IPS-18a (cell line): ENCODE measurements around the gene MSTO1.
"Not testable (repeated sequence)": the region's sequence is repeated elsewhere in the genome, so short reads cannot be mapped to it uniquely, and the experiment has no call there.

Experiments
- H3K27ac ChIP-seq: one replicate; pipeline ENCODE4 v1.5.1; 2013; ENCODE audit warnings: low read length
- H3K27me3 ChIP-seq: one replicate; pipeline ENCODE4 v1.6.1; 2013; ENCODE audit warnings: mild to moderate bottlenecking, low read length; ENCODE audit not compliant: control insufficient read depth, insufficient read depth
- H3K36me3 ChIP-seq: one replicate; pipeline ENCODE4 v1.6.1; 2013; ENCODE audit warnings: low read depth, low read length; ENCODE audit not compliant: control insufficient read depth
- H3K4me1 ChIP-seq: one replicate; pipeline ENCODE4 v1.6.1; 2013; ENCODE audit warnings: low read depth, low read length; ENCODE audit not compliant: control insufficient read depth
- H3K4me3 ChIP-seq: one replicate; pipeline ENCODE4 v1.5.1; 2013; ENCODE audit warnings: low read length
- H3K9ac ChIP-seq: one replicate; pipeline ENCODE4 v1.6.1; 2013; ENCODE audit warnings: mild to moderate bottlenecking, low read length, moderate library complexity
- H3K9me3 ChIP-seq: one replicate; pipeline ENCODE4 v1.6.1; 2013; ENCODE audit warnings: low read depth, low read length; ENCODE audit not compliant: control insufficient read depth

Gene MSTO1

DNA sequence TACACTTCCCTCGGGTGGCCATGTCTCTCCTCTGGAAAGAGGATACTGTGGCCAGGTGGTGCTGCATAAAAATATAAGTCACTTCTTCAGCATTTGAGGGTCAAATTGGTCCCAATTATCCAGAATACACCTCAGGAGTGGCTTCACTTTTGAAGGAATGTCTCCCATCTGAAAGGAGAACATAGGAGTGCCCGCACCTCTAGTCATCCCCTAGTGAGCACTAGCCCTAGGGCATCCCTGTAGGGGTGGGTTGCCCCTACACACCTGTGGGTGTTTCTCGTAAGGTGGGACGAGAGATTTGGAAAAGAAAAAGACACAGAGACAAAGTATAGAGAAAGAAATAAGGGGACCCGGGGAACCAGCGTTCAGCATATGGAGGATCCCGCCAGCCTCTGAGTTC is 16.4 kb downstream of the MSTO1 start:
- not testable (repeated sequence) for H3K4me3 ChIP-seq, H3K9me3 ChIP-seq, H3K27ac ChIP-seq, H3K9ac ChIP-seq, H3K36me3 ChIP-seq, H3K4me1 ChIP-seq, H3K27me3 ChIP-seq

DNA sequence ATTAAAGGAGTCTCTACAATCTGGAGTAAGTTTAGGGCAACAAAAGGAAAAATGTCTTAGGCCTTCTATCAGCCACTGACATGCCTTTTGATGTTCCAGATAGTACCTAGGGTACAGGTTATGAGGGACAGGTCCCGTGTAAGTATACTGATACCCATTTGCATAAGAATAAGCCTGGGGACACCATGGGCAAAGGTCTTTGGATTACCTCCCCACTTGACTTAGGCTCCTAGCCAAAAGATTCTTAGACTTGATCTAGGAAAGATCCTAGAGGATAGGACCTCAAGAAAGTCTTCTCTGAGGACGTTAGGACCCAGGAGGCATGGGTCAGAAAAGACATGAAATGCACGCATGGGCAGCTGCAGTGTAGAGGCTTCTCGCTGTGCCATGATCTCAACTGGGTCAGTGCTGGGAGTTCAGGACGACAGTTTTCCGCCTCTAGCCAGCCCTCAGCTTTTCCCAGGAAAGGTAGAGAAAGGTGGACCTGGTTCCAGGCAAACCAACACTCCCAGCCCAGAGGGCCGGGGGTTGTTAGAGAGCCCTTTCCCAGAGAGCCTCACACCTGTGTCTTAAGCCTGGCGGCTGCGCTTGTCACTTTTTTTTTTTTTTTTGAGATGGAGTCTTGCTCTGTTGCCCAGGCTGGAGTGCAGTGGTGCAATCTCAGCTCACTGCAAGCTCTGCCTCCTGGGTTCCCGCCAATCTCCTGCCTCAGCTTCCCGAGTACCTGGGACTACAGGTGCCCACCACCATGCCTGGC is 26.6 kb downstream of the MSTO1 start:
- Histone ChIP-seq H3K36me3 (no peaks in the 10 kb centered on the region), H3K27me3 (no peaks in the 10 kb centered on the region), H3K9me3 (no peaks in the 10 kb centered on the region), H3K4me3 (no peak overlapping the region), H3K4me1 (peaks cover 11% of the 10 kb centered on the region), H3K9ac (no peak overlapping the region), H3K27ac (no peak overlapping the region)

GRCh38 chr1:155640367-155640766 is 30.3 kb downstream of the MSTO1 start:
- no peak overlapping the region for H3K4me3 ChIP-seq
- H3K9ac ChIP-seq = no peak overlapping the region
- peaks cover 8% of the 10 kb centered on the region for H3K9me3 ChIP-seq
- H3K27me3 ChIP-seq = no peaks in the 10 kb centered on the region
- no peaks in the 10 kb centered on the region for H3K36me3 ChIP-seq
- H3K4me1 ChIP-seq = peaks cover 11% of the 10 kb centered on the region
- H3K27ac ChIP-seq = no peak overlapping the region

DNA sequence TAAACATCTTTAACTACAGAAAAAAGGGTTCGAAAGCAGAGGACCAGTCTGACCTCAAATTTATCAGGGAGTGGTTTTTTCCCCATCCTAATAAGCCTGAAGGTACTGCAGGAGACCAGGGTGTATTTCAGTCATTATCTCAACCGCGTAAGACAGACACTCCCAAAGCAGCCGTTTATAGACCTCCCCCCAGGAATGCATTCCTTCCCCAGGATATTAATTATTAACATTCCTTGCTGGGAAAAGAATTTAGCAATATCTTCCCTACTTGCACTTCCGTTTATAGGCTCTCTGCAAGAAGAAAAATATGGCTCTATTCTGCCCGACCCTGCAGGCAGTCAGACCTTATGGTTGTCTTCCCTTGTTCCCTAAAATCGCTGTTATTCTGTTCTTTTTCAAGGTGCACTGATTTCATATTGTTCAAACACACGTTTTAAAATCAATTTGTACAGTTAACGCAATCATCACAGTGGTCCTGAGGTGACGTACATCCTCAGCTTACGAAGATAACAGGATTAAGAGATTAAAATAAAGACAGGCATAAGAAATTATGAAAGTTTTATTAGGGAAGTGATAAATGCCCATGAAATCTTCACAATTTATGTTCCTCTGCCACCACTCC is 32.7 kb downstream of the MSTO1 start:
- not testable (repeated sequence) for H3K9me3 ChIP-seq, H3K27me3 ChIP-seq, H3K9ac ChIP-seq, H3K36me3 ChIP-seq, H3K27ac ChIP-seq, H3K4me3 ChIP-seq, H3K4me1 ChIP-seq

GRCh38 chr1:155643230-155643629 is 33.2 kb downstream of the MSTO1 start:
- H3K9me3 ChIP-seq = peaks cover 8% of the 10 kb centered on the region
- no peaks in the 10 kb centered on the region for H3K4me1 ChIP-seq
- no peak overlapping the region for H3K4me3 ChIP-seq
- no peak overlapping the region for H3K27ac ChIP-seq
- H3K9ac ChIP-seq = no peak overlapping the region
- H3K36me3 ChIP-seq = no peaks in the 10 kb centered on the region
- H3K27me3 ChIP-seq = no peaks in the 10 kb centered on the region

- Histone ChIP-seq H3K9ac (no peak overlapping the region), H3K9me3 (peaks cover 8% of the 10 kb centered on the region), H3K4me1 (no peaks in the 10 kb centered on the region), H3K36me3 (no peaks in the 10 kb centered on the region), H3K27me3 (no peaks in the 10 kb centered on the region), H3K27ac (no peak overlapping the region), H3K4me3 (no peak overlapping the region)
Observed at GRCh38 chr1:155645034-155645598, 35.1 kb downstream of the MSTO1 start.

GRCh38 chr1:155645648-155646047 is 35.6 kb downstream of the MSTO1 start:
- no peaks in the 10 kb centered on the region for H3K4me1 ChIP-seq
- no peaks in the 10 kb centered on the region for H3K36me3 ChIP-seq
- H3K27me3 ChIP-seq = no peaks in the 10 kb centered on the region
- no peak overlapping the region for H3K4me3 ChIP-seq
- H3K9ac ChIP-seq = no peak overlapping the region
- peaks cover 8% of the 10 kb centered on the region for H3K9me3 ChIP-seq
- no peak overlapping the region for H3K27ac ChIP-seq

GRCh38 chr1:155646307-155646706 is 36.3 kb downstream of the MSTO1 start:
- H3K27me3 ChIP-seq = no peaks in the 10 kb centered on the region
- no peak overlapping the region for H3K4me3 ChIP-seq
- H3K9me3 ChIP-seq = peaks cover 8% of the 10 kb centered on the region
- no peak overlapping the region for H3K27ac ChIP-seq
- H3K4me1 ChIP-seq = no peaks in the 10 kb centered on the region
- no peaks in the 10 kb centered on the region for H3K36me3 ChIP-seq
- no peak overlapping the region for H3K9ac ChIP-seq

GRCh38 chr1:155648207-155649147 is 38.5 kb downstream of the MSTO1 start:
- H3K36me3 ChIP-seq = no peaks in the 10 kb centered on the region
- H3K4me1 ChIP-seq = no peaks in the 10 kb centered on the region
- H3K27ac ChIP-seq = no peak overlapping the region
- no peaks in the 10 kb centered on the region for H3K27me3 ChIP-seq
- no peak overlapping the region for H3K9ac ChIP-seq
- H3K4me3 ChIP-seq = no peak overlapping the region
- peaks cover 2% of the 10 kb centered on the region for H3K9me3 ChIP-seq

DNA sequence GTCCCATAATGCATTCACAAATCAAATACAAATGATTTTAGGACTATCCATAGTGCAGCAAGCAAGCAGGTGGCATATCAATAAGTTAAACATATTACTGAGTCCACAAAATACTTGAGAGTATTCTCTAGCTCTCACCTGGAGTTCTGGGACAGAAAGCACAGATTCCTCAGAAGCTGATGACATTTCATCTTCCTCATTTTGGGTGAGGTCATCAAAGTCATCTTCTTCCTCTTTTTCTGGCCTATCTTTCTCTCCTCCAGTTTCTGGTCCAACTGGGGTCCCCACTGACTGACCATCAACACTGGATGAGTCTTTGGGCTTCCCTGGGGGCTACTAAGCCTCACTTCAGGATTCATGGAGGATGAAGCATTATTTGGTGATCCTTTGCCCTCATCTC is 39.7 kb downstream of the MSTO1 start:
- no peaks in the 10 kb centered on the region for H3K36me3 ChIP-seq
- H3K4me1 ChIP-seq = no peaks in the 10 kb centered on the region
- no peak overlapping the region for H3K27ac ChIP-seq
- no peak overlapping the region for H3K4me3 ChIP-seq
- no peak overlapping the region for H3K9ac ChIP-seq
- no peaks in the 10 kb centered on the region for H3K27me3 ChIP-seq
- no peaks in the 10 kb centered on the region for H3K9me3 ChIP-seq

DNA sequence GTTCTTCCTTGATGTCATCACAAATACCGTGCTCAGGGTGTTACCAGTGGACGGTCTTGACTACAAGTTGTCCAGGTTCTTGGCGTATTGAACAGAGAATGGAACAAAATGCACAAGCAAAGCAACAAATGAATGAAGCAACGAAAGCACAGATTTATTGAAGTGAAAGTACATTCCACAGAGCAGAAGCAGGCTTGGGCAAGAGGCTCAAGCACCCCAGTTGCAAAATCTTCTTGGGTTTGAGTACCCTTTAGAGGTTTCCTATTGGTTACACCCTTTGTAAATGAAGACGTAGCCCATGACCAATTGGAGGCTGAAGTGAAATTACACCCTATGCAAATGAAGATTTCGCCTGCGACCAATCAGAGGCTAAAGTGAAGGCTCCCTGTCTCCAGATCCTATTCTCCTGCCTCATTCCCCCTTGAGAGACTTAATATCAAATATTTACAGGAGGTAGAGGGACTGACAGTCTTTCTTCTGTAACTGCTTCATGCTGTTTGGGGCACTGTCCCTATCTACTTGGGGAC is 40.3 kb downstream of the MSTO1 start:
- H3K9me3 ChIP-seq = no peaks in the 10 kb centered on the region
- no peak overlapping the region for H3K27ac ChIP-seq
- no peak overlapping the region for H3K4me3 ChIP-seq
- H3K4me1 ChIP-seq = no peaks in the 10 kb centered on the region
- H3K36me3 ChIP-seq = no peaks in the 10 kb centered on the region
- H3K27me3 ChIP-seq = peaks cover 4% of the 10 kb centered on the region
- no peak overlapping the region for H3K9ac ChIP-seq
